ENCODE measurements around the gene PFKFB1. TPM values are rescaled to one million over a fixed set of nuclear protein-coding genes. Genes with fewer than 3 reads are reported as not detected.

PFKFB1 gene
- total RNA-seq, 1 experiment from 2014 or later: 0.31 TPM

DNA sequence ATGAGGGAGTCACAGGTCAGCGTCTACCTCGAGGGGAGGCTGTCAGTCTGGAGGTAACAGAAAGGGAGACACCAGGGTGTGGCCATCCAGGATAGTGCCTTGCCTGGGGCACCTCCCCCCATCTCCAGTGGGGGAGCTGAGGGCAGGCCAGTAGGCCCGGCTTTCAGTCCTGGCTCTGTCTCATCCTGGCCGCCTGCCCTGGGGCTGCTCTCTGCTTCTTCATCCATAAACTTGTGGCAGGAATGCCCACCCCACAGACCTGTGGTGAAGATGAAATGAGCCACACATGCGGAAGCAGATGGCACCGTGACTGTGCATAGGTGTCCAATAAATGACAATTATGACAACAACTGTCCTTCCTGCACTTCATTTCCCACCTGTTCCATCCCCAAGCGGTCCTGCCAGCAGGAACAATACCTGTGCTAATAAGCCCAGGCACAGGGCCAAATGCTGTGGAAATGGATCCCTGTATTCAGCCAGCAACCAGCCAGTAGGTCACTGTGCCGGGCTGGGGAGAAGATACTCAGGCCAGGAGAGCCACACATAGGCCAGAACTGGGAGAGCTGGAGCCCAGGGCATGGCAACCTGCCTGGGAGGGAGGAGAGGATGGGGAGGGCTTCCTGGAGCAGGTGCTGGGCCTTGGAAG lies 43.1 kb downstream of the PFKFB1 start:
- peaks cover 13% of the 10 kb centered on the region for H3K27me3 Mint-ChIP-seq (ENCODE audit: unreplicated experiment)
- no peaks in the 10 kb centered on the region for H3K36me3 Mint-ChIP-seq (ENCODE audit: insufficient read depth, unreplicated experiment)
- no peaks in the 10 kb centered on the region for H3K4me1 Mint-ChIP-seq (ENCODE audit: low read depth, unreplicated experiment)
- DNase-seq: no peak
- H3K9me3 Mint-ChIP-seq (ENCODE audit: low read depth, unreplicated experiment): peaks cover 3% of the 10 kb centered on the region
- no peak overlapping the region for H3K27ac Mint-ChIP-seq (ENCODE audit: unreplicated experiment)
- no peak overlapping the region for H3K4me3 Mint-ChIP-seq (ENCODE audit: low read depth, unreplicated experiment)
- no TSS peak for BruUV-seq (replicated peaks)
- TF ChIP-seq, protein P1, sequence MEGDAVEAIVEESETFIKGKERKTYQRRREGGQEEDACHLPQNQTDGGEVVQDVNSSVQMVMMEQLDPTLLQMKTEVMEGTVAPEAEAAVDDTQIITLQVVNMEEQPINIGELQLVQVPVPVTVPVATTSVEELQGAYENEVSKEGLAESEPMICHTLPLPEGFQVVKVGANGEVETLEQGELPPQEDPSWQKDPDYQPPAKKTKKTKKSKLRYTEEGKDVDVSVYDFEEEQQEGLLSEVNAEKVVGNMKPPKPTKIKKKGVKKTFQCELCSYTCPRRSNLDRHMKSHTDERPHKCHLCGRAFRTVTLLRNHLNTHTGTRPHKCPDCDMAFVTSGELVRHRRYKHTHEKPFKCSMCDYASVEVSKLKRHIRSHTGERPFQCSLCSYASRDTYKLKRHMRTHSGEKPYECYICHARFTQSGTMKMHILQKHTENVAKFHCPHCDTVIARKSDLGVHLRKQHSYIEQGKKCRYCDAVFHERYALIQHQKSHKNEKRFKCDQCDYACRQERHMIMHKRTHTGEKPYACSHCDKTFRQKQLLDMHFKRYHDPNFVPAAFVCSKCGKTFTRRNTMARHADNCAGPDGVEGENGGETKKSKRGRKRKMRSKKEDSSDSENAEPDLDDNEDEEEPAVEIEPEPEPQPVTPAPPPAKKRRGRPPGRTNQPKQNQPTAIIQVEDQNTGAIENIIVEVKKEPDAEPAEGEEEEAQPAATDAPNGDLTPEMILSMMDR (IDR thresholded peaks at IDR 0.05; ENCODE audit: unreplicated experiment): no peak
- intact Hi-C loops (cut with micrococcal nuclease; ENCODE audit: unreplicated experiment): no loop called here
- CTCF ChIA-PET: no interaction called here

DNA sequence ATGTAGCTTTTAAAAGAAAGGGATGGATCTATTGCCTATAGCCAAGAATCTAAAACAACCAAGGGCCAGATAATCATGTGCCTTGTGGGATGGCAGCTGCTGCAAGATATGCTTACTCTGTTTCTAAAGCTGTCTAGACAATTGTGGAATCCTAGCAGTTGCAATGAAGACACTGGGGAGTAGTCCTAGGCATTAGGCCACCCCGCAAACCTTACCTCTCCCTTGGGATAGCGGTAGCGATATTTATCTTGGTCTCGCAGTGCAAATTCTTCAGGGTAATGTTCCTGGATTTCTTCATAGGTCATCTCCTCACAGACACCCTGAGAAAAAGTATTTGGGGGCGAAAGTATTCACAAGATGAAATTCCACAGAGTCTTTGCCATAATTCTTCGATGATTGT lies 48.8 kb downstream of the PFKFB1 start:
- intact Hi-C loops (cut with micrococcal nuclease; ENCODE audit: unreplicated experiment): no loop called here
- H3K4me3 Mint-ChIP-seq (ENCODE audit: low read depth, unreplicated experiment): no peak overlapping the region
- TF ChIP-seq, protein P1 (IDR thresholded peaks at IDR 0.05; ENCODE audit: unreplicated experiment): no peak
- no TSS peak for BruUV-seq (replicated peaks)
- DNase-seq: no peak
- H3K9me3 Mint-ChIP-seq (ENCODE audit: low read depth, unreplicated experiment): no peaks in the 10 kb centered on the region
- no peaks in the 10 kb centered on the region for H3K36me3 Mint-ChIP-seq (ENCODE audit: insufficient read depth, unreplicated experiment)
- H3K27me3 Mint-ChIP-seq (ENCODE audit: unreplicated experiment): no peaks in the 10 kb centered on the region
- H3K27ac Mint-ChIP-seq (ENCODE audit: unreplicated experiment): no peak overlapping the region
- CTCF ChIA-PET: no interaction called here
- H3K4me1 Mint-ChIP-seq (ENCODE audit: low read depth, unreplicated experiment): no peaks in the 10 kb centered on the region

DNA sequence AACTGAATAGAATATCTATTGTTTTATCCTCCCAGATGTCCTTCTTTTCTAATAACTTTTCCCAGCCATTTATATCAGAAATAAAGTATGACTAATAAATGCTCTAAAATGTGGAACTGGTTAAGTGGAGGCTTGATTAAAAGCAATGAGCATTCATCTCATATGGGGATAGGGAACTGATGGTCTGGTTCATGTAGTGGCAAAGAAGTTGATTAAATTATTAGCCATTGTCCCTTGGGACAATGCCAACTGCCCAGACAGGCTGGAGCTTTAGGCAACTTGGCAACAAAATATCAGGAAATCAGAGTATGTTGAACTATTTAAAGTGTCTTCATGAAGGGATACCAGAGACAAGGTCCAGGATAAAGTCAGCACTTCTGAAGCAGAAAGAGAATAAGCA lies 49.2 kb downstream of the PFKFB1 start:
- no peaks in the 10 kb centered on the region for H3K36me3 Mint-ChIP-seq (ENCODE audit: insufficient read depth, unreplicated experiment)
- CTCF ChIA-PET: no interaction called here
- H3K4me3 Mint-ChIP-seq (ENCODE audit: low read depth, unreplicated experiment): no peak overlapping the region
- no peaks in the 10 kb centered on the region for H3K9me3 Mint-ChIP-seq (ENCODE audit: low read depth, unreplicated experiment)
- BruUV-seq (replicated peaks): no TSS peak
- no peak for DNase-seq
- TF ChIP-seq, protein P1 (IDR thresholded peaks at IDR 0.05; ENCODE audit: unreplicated experiment): no peak
- intact Hi-C loops (cut with micrococcal nuclease; ENCODE audit: unreplicated experiment): no loop called here
- no peak overlapping the region for H3K27ac Mint-ChIP-seq (ENCODE audit: unreplicated experiment)
- H3K4me1 Mint-ChIP-seq (ENCODE audit: low read depth, unreplicated experiment): no peaks in the 10 kb centered on the region
- H3K27me3 Mint-ChIP-seq (ENCODE audit: unreplicated experiment): no peaks in the 10 kb centered on the region

DNA sequence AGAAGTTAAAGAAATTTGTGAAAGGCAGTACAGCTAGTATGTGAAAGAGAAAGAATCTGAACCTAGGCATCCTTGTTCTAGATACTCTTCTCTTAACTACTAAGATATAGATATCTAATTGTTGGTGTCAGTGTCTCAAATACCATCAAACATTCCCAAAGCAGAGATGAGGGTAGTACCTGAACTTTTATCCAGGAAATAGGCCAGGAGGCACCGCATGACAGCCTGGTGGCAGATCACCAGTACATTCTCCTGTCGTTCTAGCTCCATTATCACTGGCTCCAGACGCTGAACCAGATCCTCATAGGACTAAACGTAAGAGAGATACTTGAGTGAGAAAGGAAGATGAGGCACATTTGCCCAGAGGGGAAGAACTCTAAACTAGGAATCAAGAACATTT lies 56.6 kb downstream of the PFKFB1 start:
- H3K4me1 Mint-ChIP-seq (ENCODE audit: low read depth, unreplicated experiment): no peaks in the 10 kb centered on the region
- no peak overlapping the region for H3K27ac Mint-ChIP-seq (ENCODE audit: unreplicated experiment)
- H3K36me3 Mint-ChIP-seq (ENCODE audit: insufficient read depth, unreplicated experiment): no peaks in the 10 kb centered on the region
- TF ChIP-seq, protein P1 (IDR thresholded peaks at IDR 0.05; ENCODE audit: unreplicated experiment): no peak
- no peak overlapping the region for H3K4me3 Mint-ChIP-seq (ENCODE audit: low read depth, unreplicated experiment)
- BruUV-seq (replicated peaks): no TSS peak
- H3K27me3 Mint-ChIP-seq (ENCODE audit: unreplicated experiment): no peaks in the 10 kb centered on the region
- H3K9me3 Mint-ChIP-seq (ENCODE audit: low read depth, unreplicated experiment): no peaks in the 10 kb centered on the region
- CTCF ChIA-PET: no interaction called here
- intact Hi-C loops (cut with micrococcal nuclease; ENCODE audit: unreplicated experiment): no loop called here
- no peak for DNase-seq

Data from Calu3 (cell line).